HCT116 (cell line): Measurements from ENCODE around the gene CCDC8. TPM values are rescaled to one million over a fixed set of nuclear protein-coding genes. Genes with fewer than 3 reads are reported as not detected.

ENCODE experiments used
- ATAC-seq: fragments of 200-7000 bp; cut with Tn5 transposase; 2 replicates; pipeline ENCODE4 v1.9.1; 2020; ENCODE audit warnings: mild to moderate bottlenecking, moderate library complexity
- BruUV-seq: library from RNA; stranded (reverse); fragments of 400-500 nt; replicated peaks from 2 replicates; lab custom pipeline; 2021; lab: Mats Ljungman, UMichigan
- CTCF ChIA-PET: fragments of 300-600 bp; sonication (Branson Sonifier 250); formaldehyde crosslinking; loops from one replicate; lab custom pipeline; 2021; ENCODE audit warnings: antibody characterized with exemption; lab: Charles Lee
- POLR2A ChIA-PET: fragments of 300-600, 350-600 bp; sonication (Branson Sonifier 250); formaldehyde crosslinking; loops from one replicate; lab custom pipeline; 2021; ENCODE audit warnings: antibody characterized with exemption; lab: Charles Lee
- RAD21 ChIA-PET, 2 experiments: fragments of 300-600 bp; sonication (Branson Sonifier 250); formaldehyde crosslinking; loops; one replicate each; lab custom pipeline; 2023; ENCODE audit warnings: low total read pairs in 2 of 2; ENCODE audit not compliant: uncharacterized antibody in 2 of 2, unreplicated experiment in 2 of 2, low non-redundant PET in 1 of 2; lab: Charles Lee
- DNase-seq: peaks from one replicate; pipeline ENCODE4 v3.0.0-alpha.2; 2010; ENCODE audit warnings: low read depth, low spot score
- H2AFZ ChIP-seq: fragments of 200-600 bp; shearing (Covaris generic), sonication (generic); 2 replicates; pipeline ENCODE4 v1.6.1; 2017; ENCODE audit warnings: low read depth, mixed run types, mixed read lengths, antibody characterized with exemption, low read length; ENCODE audit not compliant: poor library complexity, severe bottlenecking
- H3K27ac ChIP-seq: 2 replicates; pipeline ENCODE4 v1.5.1; 2012; ENCODE audit warnings: low read depth, low read length
- H3K27me3 ChIP-seq: fragments of 200-600 bp; sonication (generic); 2 replicates; pipeline ENCODE4 v1.6.1; 2016; ENCODE audit warnings: mixed run types, low read length, mixed read lengths; ENCODE audit not compliant: insufficient read depth
- H3K36me3 ChIP-seq, 2 experiments: fragments of 200-500 bp in 1 of 2; fragments of 200-600 bp in 1 of 2; sonication (Bioruptor generic) in 1 of 2; sonication (generic) in 1 of 2; 2 replicates each; pipeline versions ENCODE4 v1.5.1 to v1.6.1; 2014 to 2016; ENCODE audit warnings: low read length in 2 of 2, inconsistent platforms in 1 of 2, mixed read lengths in 1 of 2, mixed run types in 1 of 2; ENCODE audit not compliant: insufficient read depth in 2 of 2, control insufficient read depth in 1 of 2
- H3K4me1 ChIP-seq, 2 experiments: fragments of 200-600 bp in 1 of 2; sonication (generic) in 1 of 2; 2 replicates each; pipeline versions ENCODE4 v1.5.1 to v1.6.1; 2012 to 2017; ENCODE audit warnings: low read length in 2 of 2, inconsistent platforms in 1 of 2, mild to moderate bottlenecking in 1 of 2, mixed read lengths in 1 of 2, mixed run types in 1 of 2, moderate library complexity in 1 of 2; ENCODE audit not compliant: insufficient read depth in 2 of 2, control insufficient read depth in 1 of 2
- H3K4me2 ChIP-seq: fragments of 200-600 bp; sonication (generic); 2 replicates; pipeline ENCODE4 v1.6.1; 2017; ENCODE audit warnings: mixed run types, low read length, mixed read lengths
- H3K4me3 ChIP-seq, 2 experiments: fragments of 200-600 bp in 1 of 2; sonication (generic) in 1 of 2; replicated peaks in 1 of 2; 2 replicates each; pipeline ENCODE4 v1.5.1; 2011 to 2016; ENCODE audit warnings: low read length in 2 of 2, control low read depth in 1 of 2, low read depth in 1 of 2, mild to moderate bottlenecking in 1 of 2, mixed read lengths in 1 of 2, mixed run types in 1 of 2
- H3K79me2 ChIP-seq: fragments of 200-600 bp; sonication (generic); 2 replicates; pipeline ENCODE4 v1.6.1; 2017; ENCODE audit warnings: mild to moderate bottlenecking, mixed run types, low read length, moderate library complexity, mixed read lengths; ENCODE audit not compliant: insufficient read depth
- H3K9ac ChIP-seq: fragments of 200-600 bp; sonication (generic); 2 replicates; pipeline ENCODE4 v1.6.1; 2016; ENCODE audit warnings: low read length, mixed read lengths
- H3K9me2 ChIP-seq: fragments of 200-600 bp; sonication (generic), shearing (Covaris generic); 2 replicates; pipeline ENCODE4 v1.6.1; 2017; ENCODE audit warnings: mixed run types, mild to moderate bottlenecking, moderate library complexity; ENCODE audit not compliant: insufficient read depth
- H3K9me3 ChIP-seq, 2 experiments: fragments of 200-500 bp in 1 of 2; fragments of 200-600 bp in 1 of 2; sonication (Bioruptor generic) in 1 of 2; sonication (generic) in 1 of 2; 2 replicates each; pipeline ENCODE4 v1.6.1; 2014 to 2017; ENCODE audit warnings: low read length in 2 of 2, mixed read lengths in 2 of 2, inconsistent platforms in 1 of 2, low read depth in 1 of 2, mild to moderate bottlenecking in 1 of 2, mixed run types in 1 of 2, moderate library complexity in 1 of 2; ENCODE audit not compliant: control insufficient read depth in 1 of 2, insufficient read depth in 1 of 2
- H4K20me1 ChIP-seq: fragments of 200-600 bp; sonication (generic), shearing (Covaris generic); 2 replicates; pipeline ENCODE4 v1.6.1; 2017; ENCODE audit warnings: mixed run types, mild to moderate bottlenecking, moderate library complexity; ENCODE audit not compliant: insufficient read depth
- EGR1 ChIP-seq: IDR thresholded peaks from 2 replicates; pipeline ENCODE4 v1.6.1; 2012; ENCODE audit warnings: low read depth
- MAX ChIP-seq: IDR thresholded peaks from 2 replicates; pipeline ENCODE4 v1.6.1; 2012
- RAD21 ChIP-seq: IDR thresholded peaks from 2 replicates; pipeline ENCODE4 v1.6.1; 2012; ENCODE audit warnings: low read depth, mild to moderate bottlenecking
- YY1 ChIP-seq: IDR thresholded peaks from 2 replicates; pipeline ENCODE4 v1.6.1; 2011; ENCODE audit warnings: low read length, low read depth, moderate library complexity, mild to moderate bottlenecking; ENCODE audit not compliant: insufficient replicate concordance; ENCODE audit errors: extremely low read depth
- intact Hi-C: fragments of 100-400 bp; cut with micrococcal nuclease; formaldehyde crosslinking; loops from 2 replicates; pipeline ENCODE4 v1.10.0; 2022
- total RNA-seq: library from RNA; stranded (reverse); gene quantifications from one replicate; pipeline ENCODE4 v1.2.1, GENCODE V29; 2021; ENCODE audit not compliant: unreplicated experiment

Gene CCDC8
- total RNA-seq, 1 experiment from 2014 or later, result 0.10 TPM

GRCh38 chr19:46426035-46426505, 12.7 kb upstream of the CCDC8 start:
- no peak for ATAC-seq
- TF ChIP-seq YY1, result no peak
- no peak for TF ChIP-seq RAD21
- TF ChIP-seq, all 23 proteins: peak for 0
- no peak overlapping the region for H3K9ac ChIP-seq
- H3K27me3 ChIP-seq, result no peaks in the 10 kb centered on the region
- H2AFZ ChIP-seq, result no peak overlapping the region
- H3K36me3 ChIP-seq, result no peaks in the 10 kb centered on the region
- no peaks in the 10 kb centered on the region for H3K9me3 ChIP-seq
- no peak for DNase-seq
- no peak overlapping the region for H3K27ac ChIP-seq
- ChIA-PET RAD21 (no interaction called here), CTCF (interaction anchor here (0.6 kb wide), 1 partner anchor 24 kb away, joined by 3 read pairs; no protein-coding TSS in a partner anchor), POLR2A (no interaction called here)
- no peaks in the 10 kb centered on the region for H3K79me2 ChIP-seq
- no peak overlapping the region for H3K4me3 ChIP-seq
- no TSS peak for BruUV-seq
- no peaks in the 10 kb centered on the region for H3K9me2 ChIP-seq
- H3K4me1 ChIP-seq, result no peaks in the 10 kb centered on the region
- intact Hi-C loops, result no loop called here
- no peaks in the 10 kb centered on the region for H4K20me1 ChIP-seq
- H3K4me2 ChIP-seq, result no peak overlapping the region

GRCh38 chr19:46423188-46423587, 9.8 kb upstream of the CCDC8 start:
- CTCF ChIA-PET, result interaction anchor here (0.7 kb wide), 1 partner anchor 142 kb away, joined by 5 read pairs; no protein-coding TSS in a partner anchor
- Histone ChIP-seq H3K36me3 (no peaks in the 10 kb centered on the region), H3K4me3 (no peak overlapping the region)
- POLR2A ChIA-PET, result no interaction called here
- TF ChIP-seq EGR1, result no peak
- no peak for TF ChIP-seq MAX
- TF ChIP-seq, all 23 proteins: peak for 0
- intact Hi-C loops, result no loop called here
- no peaks in the 10 kb centered on the region for H3K9me2 ChIP-seq
- no peak overlapping the region for H3K4me2 ChIP-seq
- H4K20me1 ChIP-seq, result no peaks in the 10 kb centered on the region
- H3K27ac ChIP-seq, result no peak overlapping the region
- no peaks in the 10 kb centered on the region for H3K79me2 ChIP-seq
- H3K9me3 ChIP-seq, result no peaks in the 10 kb centered on the region
- DNase-seq (no peak), ATAC-seq (no peak)
- H2AFZ ChIP-seq, result no peak overlapping the region
- RAD21 ChIA-PET, result no interaction called here
- no peak overlapping the region for H3K9ac ChIP-seq
- no peaks in the 10 kb centered on the region for H3K27me3 ChIP-seq
- no peaks in the 10 kb centered on the region for H3K4me1 ChIP-seq
- BruUV-seq, result no TSS peak
